ENCODE measurements around the gene SPX.

The SPX gene

DNA sequence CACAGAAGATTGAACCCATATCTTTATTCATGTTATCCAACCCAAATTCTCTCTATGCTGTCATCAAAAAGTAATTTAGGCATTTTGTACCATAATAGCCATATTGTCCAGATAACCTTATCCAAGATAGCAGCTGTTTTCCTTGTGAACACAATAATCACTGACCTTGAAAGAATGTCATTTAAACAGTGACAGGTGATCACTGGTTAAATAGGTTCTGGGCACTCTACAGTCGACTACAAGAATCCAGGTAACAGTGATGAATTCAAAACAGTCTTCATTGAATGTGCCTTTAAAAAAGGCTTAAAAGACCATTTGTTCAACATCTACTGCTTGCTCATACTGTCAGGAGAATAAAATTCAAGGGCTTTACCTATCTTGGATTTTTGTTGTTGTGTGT, 4.6 kb upstream of the SPX start:
- Mint-ChIP-seq H3K36me3 (ENCODE audit: low read depth) (peaks cover 27% of the 10 kb centered on the region), H3K4me1 (ENCODE audit: low read depth) (no peaks in the 10 kb centered on the region), H3K9me3 (peaks cover 6% of the 10 kb centered on the region), H3K4me3 (no peak overlapping the region), H3K27me3 (peaks cover 3% of the 10 kb centered on the region), H3K27ac (no peak overlapping the region)
- no peak for DNase-seq

DNA sequence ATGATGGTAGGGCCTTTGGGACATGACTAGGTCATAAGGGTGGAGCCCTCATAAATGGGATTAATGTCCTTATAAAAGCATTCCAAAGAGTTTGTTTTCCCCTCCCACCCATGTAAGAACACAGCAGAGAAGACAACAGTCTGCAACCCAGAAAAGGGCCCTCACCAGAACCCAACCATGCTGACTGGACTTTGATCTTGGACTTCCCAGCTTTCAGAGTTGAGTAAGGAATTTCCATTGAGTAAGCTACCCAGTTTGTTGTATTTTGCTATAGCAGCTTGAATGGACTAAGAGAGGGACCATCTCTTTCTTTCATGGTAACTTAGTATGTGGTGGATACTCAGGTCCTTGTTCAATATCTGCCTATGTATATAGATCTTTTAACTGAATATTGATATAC, 2.9 kb upstream of the SPX start:
- H3K36me3 Mint-ChIP-seq (ENCODE audit: low read depth): peaks cover 13% of the 10 kb centered on the region
- no peak for DNase-seq
- H3K4me1 Mint-ChIP-seq (ENCODE audit: low read depth): peaks cover 5% of the 10 kb centered on the region
- H3K9me3 Mint-ChIP-seq: peaks cover 6% of the 10 kb centered on the region
- peaks cover 7% of the 10 kb centered on the region for H3K27me3 Mint-ChIP-seq
- no peak overlapping the region for H3K27ac Mint-ChIP-seq
- H3K4me3 Mint-ChIP-seq: no peak overlapping the region

DNA sequence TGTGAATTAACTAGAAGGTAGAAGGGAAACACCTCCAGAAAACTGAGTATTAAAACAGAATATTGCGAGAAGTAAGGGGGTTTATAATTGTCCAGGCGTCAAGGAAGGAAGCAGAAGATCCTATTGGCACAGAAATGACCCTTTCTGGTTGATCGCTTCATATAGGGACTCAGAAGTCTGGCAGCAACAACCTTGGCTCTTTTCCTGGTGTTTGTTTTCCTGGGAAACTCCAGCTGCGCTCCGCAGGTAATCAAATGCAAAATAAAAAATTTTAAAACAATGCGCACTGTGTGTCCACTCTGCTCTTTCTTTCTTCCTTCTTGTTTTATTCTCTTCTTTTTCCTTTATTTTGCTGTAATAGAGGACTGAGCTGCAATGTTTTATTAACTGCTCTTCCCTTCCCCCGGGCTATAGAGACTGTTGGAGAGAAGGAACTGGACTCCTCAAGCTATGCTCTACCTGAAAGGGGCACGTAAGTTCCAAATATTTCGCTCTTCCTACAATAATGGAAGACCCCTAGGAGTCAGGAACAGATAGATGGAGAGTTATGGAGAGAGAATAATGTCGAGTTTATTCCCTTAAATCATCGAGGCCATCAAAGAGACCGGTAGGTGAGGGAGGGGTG, 737 bp downstream of the SPX start:
- peaks cover 6% of the 10 kb centered on the region for H3K9me3 Mint-ChIP-seq
- H3K36me3 Mint-ChIP-seq (ENCODE audit: low read depth): no peaks in the 10 kb centered on the region
- peak overlapping the region; percentile 64 for H3K4me3 Mint-ChIP-seq
- no peak overlapping the region for H3K27ac Mint-ChIP-seq
- peaks cover 36% of the 10 kb centered on the region for H3K27me3 Mint-ChIP-seq
- peaks cover 10% of the 10 kb centered on the region for H3K4me1 Mint-ChIP-seq (ENCODE audit: low read depth)
- no peak for DNase-seq

GRCh38 chr12:21527451-21528180, 1.5 kb downstream of the SPX start:
- no peaks in the 10 kb centered on the region for H3K36me3 Mint-ChIP-seq (ENCODE audit: low read depth)
- peaks cover 6% of the 10 kb centered on the region for H3K9me3 Mint-ChIP-seq
- peak; percentile 77 for DNase-seq
- peaks cover 37% of the 10 kb centered on the region for H3K27me3 Mint-ChIP-seq
- H3K27ac Mint-ChIP-seq: no peak overlapping the region
- peaks cover 10% of the 10 kb centered on the region for H3K4me1 Mint-ChIP-seq (ENCODE audit: low read depth)
- H3K4me3 Mint-ChIP-seq: peak overlapping the region; percentile 78

DNA sequence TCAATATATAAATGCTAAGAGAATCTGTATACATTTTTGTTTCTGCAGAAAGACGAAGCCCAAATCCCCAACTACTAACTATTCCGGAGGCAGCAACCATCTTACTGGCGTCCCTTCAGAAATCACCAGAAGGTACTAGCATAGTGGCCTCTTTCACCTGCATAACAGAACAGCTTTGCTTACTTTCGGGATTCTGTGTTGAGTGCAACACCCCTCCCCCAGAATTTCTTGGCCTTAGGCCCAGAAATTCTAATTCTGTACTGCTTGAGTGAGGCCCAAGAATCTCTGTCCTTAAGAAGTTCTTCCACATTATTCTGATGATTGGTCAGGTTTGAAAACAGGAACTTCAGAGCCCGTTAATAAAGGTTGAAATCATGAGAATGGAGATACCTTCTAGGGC, 2.9 kb downstream of the SPX start:
- Mint-ChIP-seq H3K27me3 (peaks cover 37% of the 10 kb centered on the region), H3K36me3 (ENCODE audit: low read depth) (no peaks in the 10 kb centered on the region), H3K27ac (no peak overlapping the region), H3K9me3 (peaks cover 6% of the 10 kb centered on the region), H3K4me3 (no peak overlapping the region), H3K4me1 (ENCODE audit: low read depth) (peaks cover 10% of the 10 kb centered on the region)
- no peak for DNase-seq

GRCh38 chr12:21529456-21529855, 3.4 kb downstream of the SPX start:
- peaks cover 10% of the 10 kb centered on the region for H3K4me1 Mint-ChIP-seq (ENCODE audit: low read depth)
- H3K4me3 Mint-ChIP-seq: no peak overlapping the region
- peaks cover 2% of the 10 kb centered on the region for H3K9me3 Mint-ChIP-seq
- H3K27me3 Mint-ChIP-seq: peaks cover 37% of the 10 kb centered on the region
- H3K36me3 Mint-ChIP-seq (ENCODE audit: low read depth): no peaks in the 10 kb centered on the region
- H3K27ac Mint-ChIP-seq: no peak overlapping the region
- DNase-seq: no peak

DNA sequence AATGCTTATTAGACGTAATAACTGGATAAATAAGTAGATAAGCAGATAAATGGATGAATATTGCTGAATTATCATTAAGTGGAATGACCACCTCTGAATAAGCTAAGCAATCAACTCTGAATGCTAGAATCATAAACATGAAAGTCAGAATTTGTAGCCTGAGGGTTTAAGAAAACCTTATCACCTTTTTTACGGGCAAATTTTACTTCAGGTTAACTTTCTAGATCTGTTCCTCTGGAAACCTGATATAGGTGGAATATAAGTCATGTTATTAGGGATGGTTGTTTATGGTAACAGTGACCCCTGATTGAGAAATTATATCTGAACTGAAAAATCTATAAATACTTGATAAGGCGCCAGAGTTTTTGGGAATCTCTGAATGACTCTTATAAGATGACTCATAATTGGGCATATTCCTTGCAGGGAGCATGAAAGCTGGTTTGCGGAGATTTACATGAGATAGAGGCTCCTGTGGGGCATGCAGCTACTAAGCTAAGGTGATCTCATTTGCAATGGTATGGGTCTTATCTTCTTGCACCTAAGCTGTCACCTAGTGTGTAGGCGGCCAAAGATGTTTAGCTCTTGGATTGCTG, 12.1 kb downstream of the SPX start:
- peaks cover 14% of the 10 kb centered on the region for H3K4me1 Mint-ChIP-seq (ENCODE audit: low read depth)
- no peaks in the 10 kb centered on the region for H3K36me3 Mint-ChIP-seq (ENCODE audit: low read depth)
- peaks cover 6% of the 10 kb centered on the region for H3K27me3 Mint-ChIP-seq

DNA sequence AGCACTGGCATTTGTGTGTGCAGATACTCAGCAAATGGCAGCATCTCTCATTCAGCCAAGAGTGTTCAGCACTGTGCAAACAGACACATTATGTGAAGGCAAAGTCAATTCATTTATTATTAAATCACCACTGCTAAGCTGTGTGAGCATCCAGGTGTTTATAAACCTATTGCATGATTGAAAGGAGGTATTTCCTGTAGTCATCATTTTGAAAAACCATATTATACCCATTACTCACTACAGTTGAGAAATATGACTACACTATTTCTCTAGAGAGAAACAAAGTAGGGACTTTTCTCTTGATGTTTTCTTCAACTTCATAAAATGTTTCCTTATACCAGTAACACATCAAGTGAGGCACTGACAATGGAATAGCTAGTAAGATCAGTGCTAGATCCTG, 13.7 kb downstream of the SPX start:
- Mint-ChIP-seq H3K27ac (no peak overlapping the region), H3K4me1 (ENCODE audit: low read depth) (peaks cover 14% of the 10 kb centered on the region), H3K36me3 (ENCODE audit: low read depth) (no peaks in the 10 kb centered on the region), H3K27me3 (peaks cover 4% of the 10 kb centered on the region), H3K4me3 (no peak overlapping the region), H3K9me3 (no peaks in the 10 kb centered on the region)
- DNase-seq: no peak

More for the DNA sequence above, 12.1 kb downstream of the SPX start:
- no peak for DNase-seq
- no peak overlapping the region for H3K4me3 Mint-ChIP-seq
- no peak overlapping the region for H3K27ac Mint-ChIP-seq
- H3K9me3 Mint-ChIP-seq: no peaks in the 10 kb centered on the region

DNA sequence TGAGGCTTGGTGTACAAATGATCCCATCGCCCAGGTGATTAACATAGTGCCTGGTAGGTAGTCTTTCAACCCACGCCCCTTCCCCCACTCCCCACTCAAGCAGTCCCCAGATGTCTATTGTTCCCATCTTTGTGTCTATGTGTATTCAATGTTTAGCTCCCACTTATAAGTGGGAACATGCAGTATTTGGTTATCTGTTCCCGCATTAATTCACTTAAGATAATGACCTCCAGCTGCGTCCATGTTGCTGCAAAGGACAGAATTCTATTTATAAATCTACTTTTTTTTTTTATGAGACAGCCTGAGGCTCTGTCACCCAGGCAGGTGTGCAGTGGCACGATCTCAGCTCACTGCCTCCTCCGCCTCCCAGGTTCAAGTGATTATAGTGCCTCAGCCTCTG, 15.7 kb downstream of the SPX start:
- H3K27ac Mint-ChIP-seq: no peak overlapping the region
- DNase-seq: no peak
- no peaks in the 10 kb centered on the region for H3K36me3 Mint-ChIP-seq (ENCODE audit: low read depth)
- no peak overlapping the region for H3K4me3 Mint-ChIP-seq
- peaks cover 2% of the 10 kb centered on the region for H3K27me3 Mint-ChIP-seq
- peaks cover 17% of the 10 kb centered on the region for H3K4me1 Mint-ChIP-seq (ENCODE audit: low read depth)
- H3K9me3 Mint-ChIP-seq: no peaks in the 10 kb centered on the region

GRCh38 chr12:21542403-21542802, 16.3 kb downstream of the SPX start:
- Mint-ChIP-seq H3K27me3 (peaks cover 2% of the 10 kb centered on the region), H3K36me3 (ENCODE audit: low read depth) (no peaks in the 10 kb centered on the region), H3K9me3 (no peaks in the 10 kb centered on the region), H3K4me1 (ENCODE audit: low read depth) (peaks cover 23% of the 10 kb centered on the region), H3K4me3 (no peak overlapping the region), H3K27ac (no peak overlapping the region)
- no peak for DNase-seq

DNA sequence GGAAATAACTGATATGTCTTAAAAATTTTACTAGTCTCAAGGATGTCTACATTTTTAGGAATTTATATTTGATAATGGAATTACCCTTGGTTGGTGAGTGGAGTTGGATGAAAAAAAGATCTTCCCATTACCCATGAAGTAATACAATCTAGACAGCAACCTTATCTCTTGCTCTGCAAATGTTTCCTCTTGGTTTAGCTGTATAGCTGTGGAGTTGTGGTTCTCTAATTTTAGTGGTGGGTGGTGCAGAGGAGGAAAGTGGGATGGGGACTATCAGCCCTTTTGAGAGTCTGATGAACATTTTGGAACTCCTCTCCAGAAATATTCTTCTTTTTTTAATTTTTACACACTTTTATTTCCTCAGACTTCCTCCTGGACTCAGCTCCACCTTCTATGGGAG, 17.1 kb downstream of the SPX start:
- no peak overlapping the region for H3K27ac Mint-ChIP-seq
- no peaks in the 10 kb centered on the region for H3K9me3 Mint-ChIP-seq
- H3K36me3 Mint-ChIP-seq (ENCODE audit: low read depth): no peaks in the 10 kb centered on the region
- peaks cover 2% of the 10 kb centered on the region for H3K27me3 Mint-ChIP-seq
- no peak overlapping the region for H3K4me3 Mint-ChIP-seq
- no peak for DNase-seq
- peaks cover 30% of the 10 kb centered on the region for H3K4me1 Mint-ChIP-seq (ENCODE audit: low read depth)

DNA sequence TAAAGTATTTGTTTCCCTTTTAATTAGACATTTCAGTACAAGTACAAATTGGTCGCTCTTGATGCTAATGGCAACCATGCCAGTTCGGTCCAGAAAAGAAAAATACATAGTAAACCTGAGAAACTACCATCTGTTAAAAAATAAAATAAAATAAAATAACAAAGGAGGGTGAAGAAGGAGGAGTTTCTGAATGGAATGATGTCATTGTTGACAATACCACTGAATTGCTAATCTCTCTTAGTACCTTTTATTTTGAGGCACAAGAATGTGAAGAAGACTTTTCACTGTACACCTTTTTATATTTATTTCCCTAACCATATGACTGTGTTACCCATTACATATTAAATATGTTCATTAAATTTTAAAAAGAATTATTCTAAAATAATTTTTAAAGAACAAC, 19.5 kb downstream of the SPX start:
- no peak overlapping the region for H3K4me3 Mint-ChIP-seq
- H3K36me3 Mint-ChIP-seq (ENCODE audit: low read depth): no peaks in the 10 kb centered on the region
- peaks cover 2% of the 10 kb centered on the region for H3K27me3 Mint-ChIP-seq
- no peak overlapping the region for H3K27ac Mint-ChIP-seq
- peaks cover 19% of the 10 kb centered on the region for H3K4me1 Mint-ChIP-seq (ENCODE audit: low read depth)
- no peaks in the 10 kb centered on the region for H3K9me3 Mint-ChIP-seq
- no peak for DNase-seq

GRCh38 chr12:21546716-21547115, 20.6 kb downstream of the SPX start:
- Mint-ChIP-seq H3K36me3 (ENCODE audit: low read depth) (no peaks in the 10 kb centered on the region), H3K27me3 (peaks cover 2% of the 10 kb centered on the region), H3K9me3 (no peaks in the 10 kb centered on the region), H3K4me3 (no peak overlapping the region), H3K27ac (no peak overlapping the region), H3K4me1 (ENCODE audit: low read depth) (peaks cover 19% of the 10 kb centered on the region)
- DNase-seq: no peak

GRCh38 chr12:21547437-21547836, 21.3 kb downstream of the SPX start:
- H3K9me3 Mint-ChIP-seq: no peaks in the 10 kb centered on the region
- H3K4me3 Mint-ChIP-seq: no peak overlapping the region
- peak overlapping the region; percentile 37 for H3K27ac Mint-ChIP-seq
- H3K36me3 Mint-ChIP-seq (ENCODE audit: low read depth): no peaks in the 10 kb centered on the region
- peaks cover 19% of the 10 kb centered on the region for H3K4me1 Mint-ChIP-seq (ENCODE audit: low read depth)
- DNase-seq: no peak
- peaks cover 2% of the 10 kb centered on the region for H3K27me3 Mint-ChIP-seq

GRCh38 chr12:21551841-21552465, 25.9 kb downstream of the SPX start:
- H3K4me3 Mint-ChIP-seq: no peak overlapping the region
- H3K4me1 Mint-ChIP-seq (ENCODE audit: low read depth): peaks cover 14% of the 10 kb centered on the region
- DNase-seq: no peak

More at GRCh38 chr12:21551841-21552465, 25.9 kb downstream of the SPX start:
- Mint-ChIP-seq H3K27ac (no peak overlapping the region), H3K36me3 (ENCODE audit: low read depth) (no peaks in the 10 kb centered on the region), H3K9me3 (no peaks in the 10 kb centered on the region), H3K27me3 (no peaks in the 10 kb centered on the region)
